G401.6 (cell line): Measurements from ENCODE around the gene USP47.

Source experiments
- FAIRE-seq: peaks from 2 replicates; lab custom pipeline; 2012; peaks lifted over from hg19 to GRCh38; lab: Jason Lieb, UNC

The USP47 gene

GRCh38 chr11:11981364-11981763 lies 139.6 kb downstream of the USP47 start:
- FAIRE-seq = no peak

GRCh38 chr11:11981840-11982239 lies 140.1 kb downstream of the USP47 start:
- no peak for FAIRE-seq

GRCh38 chr11:11982461-11982860 lies 140.7 kb downstream of the USP47 start:
- no peak for FAIRE-seq

DNA sequence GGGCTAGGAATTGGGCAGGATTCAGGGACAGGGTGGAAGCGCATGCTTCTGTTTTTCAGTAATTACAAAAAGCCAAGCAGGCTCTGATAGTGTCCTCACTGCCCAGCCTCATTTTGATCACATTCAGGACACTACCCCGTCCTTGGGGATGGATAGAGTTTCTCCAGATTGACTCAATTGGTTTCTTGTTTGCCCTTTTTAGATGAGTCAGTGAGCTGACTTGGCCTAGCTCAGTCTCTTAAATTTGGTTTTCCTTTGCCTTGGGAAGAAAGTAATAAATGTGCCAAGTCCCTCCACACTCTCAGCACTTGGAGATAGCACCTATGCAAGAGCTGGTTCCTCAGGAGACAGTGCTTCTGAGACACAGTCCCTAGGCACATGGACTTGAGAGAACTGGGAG lies 141.2 kb downstream of the USP47 start:
- FAIRE-seq = no peak

DNA sequence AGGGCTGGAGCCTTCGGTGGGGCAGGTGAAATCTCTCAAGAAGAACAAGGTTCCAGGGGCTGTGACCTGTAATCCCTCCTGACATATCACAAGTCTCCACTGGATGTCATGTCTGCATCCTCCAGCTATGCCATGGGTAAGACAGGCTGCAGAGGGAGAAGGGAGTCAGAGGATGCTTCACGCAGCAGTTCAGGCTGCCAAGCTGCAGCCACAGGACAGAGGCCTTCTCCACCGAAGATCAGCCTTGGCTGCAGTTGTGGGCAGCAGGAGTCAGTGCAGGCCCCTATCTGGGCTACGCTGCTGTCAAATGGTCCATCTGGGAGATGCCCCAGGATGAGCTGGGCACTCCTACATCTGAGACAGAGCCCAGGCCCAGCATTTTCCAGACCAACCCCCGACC lies 141.7 kb downstream of the USP47 start:
- no peak for FAIRE-seq

- no peak for FAIRE-seq
These were observed 142.8 kb downstream of the USP47 start for GRCh38 chr11:11984563-11984962.

- FAIRE-seq = no peak
These were observed 143.4 kb downstream of the USP47 start for GRCh38 chr11:11985016-11985715.

DNA sequence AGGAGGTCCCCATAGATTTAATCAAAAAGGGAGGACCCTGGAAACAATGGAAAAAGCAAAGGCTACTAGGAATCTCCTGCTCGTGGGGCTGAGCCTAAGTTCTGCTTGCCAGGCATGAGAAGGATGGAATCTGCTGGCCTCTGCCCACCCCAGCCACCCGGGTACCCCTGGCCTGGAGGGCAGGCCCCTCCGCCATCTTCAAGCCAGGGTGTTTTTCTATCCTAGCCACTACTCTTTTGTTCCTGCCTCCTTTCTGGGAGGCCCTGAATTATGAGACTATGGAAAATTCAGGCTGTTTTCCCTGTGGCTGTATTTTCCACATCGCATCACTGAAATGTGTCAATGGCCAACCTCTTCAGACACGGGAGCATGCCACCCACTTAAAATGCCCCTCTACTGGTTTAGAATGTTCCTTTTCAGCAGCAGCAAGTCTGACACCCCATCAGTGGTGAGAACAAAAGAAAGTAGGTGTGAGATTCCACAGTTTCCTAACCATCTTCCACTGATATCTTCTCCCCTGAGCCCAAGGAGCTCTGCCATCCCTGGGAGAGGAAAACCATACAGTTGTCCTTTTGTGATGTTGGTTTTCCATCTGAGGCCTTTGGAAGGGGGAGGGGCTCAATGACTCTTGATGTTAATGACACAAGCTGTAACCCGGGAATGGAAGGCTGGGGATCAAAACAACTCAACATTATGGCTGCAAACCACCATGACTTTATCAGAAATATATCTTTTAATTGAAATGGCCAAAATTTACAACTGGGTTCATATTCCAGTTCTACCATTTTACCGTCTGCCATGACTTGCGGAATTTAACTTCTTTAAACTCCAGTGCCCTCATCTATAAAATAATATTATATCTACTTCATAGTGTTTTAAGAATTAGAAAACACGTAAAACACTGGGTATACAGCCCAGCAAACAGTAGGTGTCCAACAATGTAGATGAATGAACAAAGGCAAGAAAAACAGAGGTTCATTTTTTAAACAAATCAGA lies 144.5 kb downstream of the USP47 start:
- FAIRE-seq = no peak

- FAIRE-seq = no peak
These were observed 145.8 kb downstream of the USP47 start for GRCh38 chr11:11987503-11988022.

DNA sequence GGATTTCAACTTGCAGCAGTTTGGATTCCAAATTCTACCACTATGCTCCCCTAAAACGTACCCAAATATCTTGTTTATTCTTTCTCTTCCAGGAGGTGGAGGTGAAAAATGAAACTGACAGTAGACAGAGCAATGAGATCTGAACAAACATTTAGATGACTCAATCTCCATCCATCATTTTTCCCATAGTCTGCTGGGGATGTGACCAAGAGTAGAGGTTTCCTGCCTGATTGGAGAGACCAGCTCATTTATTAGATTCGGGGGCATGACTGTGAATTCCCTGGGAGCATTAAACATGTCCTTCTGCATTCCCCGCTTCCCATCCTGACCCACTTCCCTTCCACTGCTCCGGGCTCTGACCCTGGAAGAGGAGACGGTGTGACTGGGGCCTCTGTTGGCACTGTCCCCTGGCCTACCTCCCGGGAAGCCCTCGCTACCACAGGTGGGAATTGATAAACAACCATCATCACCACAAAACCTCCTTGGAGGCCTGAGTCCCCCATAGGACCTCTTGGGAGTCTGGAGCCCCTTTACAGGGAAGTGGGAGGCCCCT lies 146.4 kb downstream of the USP47 start:
- no peak for FAIRE-seq

- FAIRE-seq = no peak
These were observed 147.0 kb downstream of the USP47 start for GRCh38 chr11:11988681-11989261.

GRCh38 chr11:11989774-11990744 lies 148.3 kb downstream of the USP47 start:
- no peak for FAIRE-seq

GRCh38 chr11:11992257-11993212 lies 150.8 kb downstream of the USP47 start:
- FAIRE-seq = no peak

DNA sequence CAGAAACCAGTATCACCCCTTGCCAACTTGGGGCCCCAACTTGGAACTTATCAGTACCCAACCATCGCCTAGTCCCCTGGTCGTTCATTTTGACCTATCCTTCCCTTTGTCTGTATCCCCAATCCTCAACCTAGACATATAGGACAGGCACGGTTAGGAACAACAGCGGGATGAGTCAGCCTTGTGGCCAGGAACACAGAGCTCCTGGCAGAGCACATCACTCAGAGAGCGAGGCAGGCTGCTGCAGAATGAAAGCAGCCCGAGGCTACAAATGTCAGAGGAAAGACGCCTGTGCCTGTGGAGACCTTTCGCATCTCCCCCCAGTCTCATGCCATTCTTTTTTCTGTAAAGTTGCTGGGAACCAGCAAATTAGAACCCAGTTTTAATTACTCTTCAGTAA lies 152.1 kb downstream of the USP47 start:
- no peak for FAIRE-seq

GRCh38 chr11:11995601-11996000 lies 153.8 kb downstream of the USP47 start:
- FAIRE-seq = no peak

DNA sequence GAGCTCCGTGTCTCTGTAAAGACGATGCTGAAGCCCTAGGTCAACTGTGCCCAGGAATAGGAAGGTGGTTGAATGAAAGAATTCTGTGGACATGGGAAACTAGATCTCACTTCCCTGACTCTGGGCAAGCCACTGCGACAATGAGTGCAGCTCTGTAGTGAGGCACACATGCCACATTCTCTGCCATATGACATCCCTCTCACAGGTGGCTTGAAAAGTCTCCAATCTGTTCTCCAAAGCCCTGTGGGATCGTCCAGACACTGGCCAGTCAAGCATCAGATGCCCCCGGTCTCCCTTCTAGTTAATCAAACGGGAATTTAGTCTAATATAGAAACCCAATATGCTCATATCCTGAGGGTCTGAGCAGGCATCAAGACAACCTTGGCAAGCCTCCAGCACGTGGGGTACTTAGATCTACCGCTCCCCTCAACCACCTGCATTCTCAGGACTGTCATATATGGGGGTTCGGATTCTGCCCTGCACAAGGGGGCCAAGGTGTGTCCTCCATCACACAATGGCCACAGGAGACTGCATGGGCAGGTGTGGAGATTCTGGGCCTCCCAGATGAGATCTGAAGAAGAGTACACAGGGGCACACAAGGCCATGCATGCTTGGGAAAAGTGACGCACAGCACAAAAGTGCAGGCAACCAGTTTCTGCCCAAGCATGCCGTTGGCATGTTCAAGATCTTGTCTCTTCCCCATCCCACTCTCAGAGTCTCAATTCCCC lies 154.7 kb downstream of the USP47 start:
- no peak for FAIRE-seq

DNA sequence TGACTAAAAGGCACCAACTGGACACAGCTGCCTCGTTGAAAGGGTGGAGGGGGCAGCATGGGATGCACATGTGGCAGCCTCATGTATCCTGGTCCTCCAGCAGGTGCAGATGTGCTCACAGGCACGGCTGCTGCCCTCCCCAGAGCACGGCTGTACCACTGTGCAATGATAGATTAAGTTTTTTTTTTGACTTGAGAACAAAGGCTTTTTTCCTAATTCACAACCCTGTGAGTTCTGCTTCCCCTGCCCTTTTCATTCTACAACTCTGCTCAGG lies 155.2 kb downstream of the USP47 start:
- FAIRE-seq = no peak

DNA sequence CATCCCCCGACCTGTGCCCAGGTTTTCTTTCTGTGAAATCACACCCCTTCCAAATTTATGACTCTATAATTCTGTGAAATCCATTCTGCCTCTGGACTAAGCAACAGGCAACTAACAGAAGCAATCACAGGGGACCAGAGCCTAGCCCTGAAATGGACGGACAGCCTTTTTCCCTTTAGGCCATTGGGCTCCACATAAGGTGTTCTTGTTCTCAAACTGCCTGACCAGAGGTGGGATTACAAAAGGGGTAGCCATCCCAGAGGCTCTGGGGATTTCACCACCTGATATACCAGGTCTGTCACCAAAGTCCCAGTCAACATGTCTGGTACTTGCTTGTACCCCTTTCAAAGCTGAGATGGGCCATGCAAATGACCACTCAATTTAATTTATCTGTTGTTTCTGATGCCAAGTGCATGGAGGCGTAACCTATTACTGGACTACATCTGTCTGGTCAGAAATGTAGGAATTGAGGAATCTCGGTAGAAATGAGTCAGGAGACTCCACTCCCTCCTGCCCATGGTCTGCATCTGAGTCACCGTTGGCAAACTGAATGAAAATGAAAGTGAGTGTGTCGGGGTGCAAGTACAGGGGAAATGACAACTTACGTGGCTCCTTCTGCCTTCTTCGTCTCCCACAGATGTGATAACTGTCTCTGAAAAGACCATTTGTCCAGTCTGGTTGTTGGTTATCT lies 156.5 kb downstream of the USP47 start:
- no peak for FAIRE-seq

DNA sequence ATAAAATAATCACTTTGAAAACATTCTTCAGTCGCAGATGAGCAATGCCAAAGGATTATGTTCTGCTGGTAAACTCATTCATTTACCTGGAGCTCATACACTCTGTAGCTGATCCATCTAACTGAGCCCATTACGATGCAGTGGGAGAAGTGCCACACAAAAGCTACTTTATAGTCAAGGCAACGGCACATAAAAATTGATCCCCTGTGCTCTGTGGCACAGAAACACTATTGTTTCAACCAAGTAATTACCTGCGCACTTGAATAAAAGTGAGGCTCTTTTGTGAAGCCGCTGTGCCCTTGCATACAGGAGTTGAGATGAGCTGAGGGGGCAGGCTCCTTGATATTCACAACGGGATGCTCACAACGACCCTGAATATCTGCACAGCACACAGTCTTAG lies 159.4 kb downstream of the USP47 start:
- no peak for FAIRE-seq
